ENCODE measurements around the gene KLHL36. TPM values are rescaled to one million over a fixed set of nuclear protein-coding genes. Genes with fewer than 3 reads are reported as not detected.

The KLHL36 gene
- total RNA-seq, 2 donors from 2014 or later, result 49.7 to 62.7 TPM

DNA sequence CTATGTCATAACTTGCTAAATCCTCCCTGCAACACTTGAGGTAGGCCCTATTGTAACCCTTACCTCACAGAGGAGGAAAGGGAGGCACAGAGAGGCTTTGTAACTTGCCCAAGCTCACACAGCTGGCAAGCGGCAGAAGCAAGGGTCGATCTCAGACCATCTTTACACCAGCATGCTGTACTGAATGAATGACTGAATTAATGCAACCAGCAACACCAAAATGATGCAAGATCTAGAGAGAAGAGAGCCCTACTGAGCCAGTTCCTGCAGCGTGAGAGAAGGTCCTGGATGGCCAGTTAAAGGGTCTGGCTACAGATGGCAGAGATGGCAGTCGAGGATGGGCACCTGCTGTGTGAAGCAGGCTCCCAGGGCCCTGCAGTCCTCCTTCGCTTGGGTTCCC, 8.2 kb upstream of the KLHL36 start:
- intact Hi-C loops (cut with DNase I), result no loop called here
- H3K4me1 ChIP-seq, result no peaks in the 10 kb centered on the region

DNA sequence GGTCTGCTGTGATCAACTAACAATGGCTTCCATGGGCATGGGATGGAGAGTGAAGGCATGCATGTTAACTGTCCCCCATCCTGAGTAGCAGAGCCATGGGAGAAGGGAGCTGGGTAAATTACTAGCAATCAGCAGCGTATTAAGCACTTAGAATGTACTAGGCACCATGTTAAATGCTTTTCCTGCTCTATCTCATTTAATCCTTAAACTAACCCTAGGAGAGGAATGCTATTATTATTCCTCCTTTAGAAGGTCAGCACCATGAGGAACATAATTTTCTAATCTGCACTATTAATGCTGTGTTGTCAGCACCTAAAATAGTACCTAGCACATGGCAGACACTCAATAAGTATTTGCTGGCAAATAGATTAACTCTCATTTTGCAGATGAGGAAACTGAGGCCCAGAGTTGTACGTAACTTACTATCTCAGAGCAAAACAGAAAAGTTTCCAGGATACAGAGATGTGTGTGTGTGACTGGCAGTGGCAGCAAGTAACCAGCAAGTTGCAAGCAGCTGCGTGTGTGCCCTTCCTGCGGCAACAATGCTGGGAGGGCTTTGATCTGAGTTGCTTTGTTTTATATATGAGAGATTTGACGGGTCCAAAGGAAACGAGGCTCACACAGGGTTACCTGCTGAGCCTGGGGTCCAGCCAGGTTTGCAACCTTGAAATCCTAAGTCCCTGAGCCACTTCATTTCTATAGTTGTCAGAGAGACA, 6.5 kb upstream of the KLHL36 start:
- H3K27me3 ChIP-seq, result no peaks in the 10 kb centered on the region

More for the DNA sequence above, 8.2 kb upstream of the KLHL36 start:
- Histone ChIP-seq H3K9ac (ENCODE audit: low read depth in 2 of 2, low read length in 2 of 2) (no peak overlapping the region), H3K9me3 (no peaks in the 10 kb centered on the region), H3K27ac (no peak overlapping the region), H3K4me3 (no peak overlapping the region), H3K36me3 (no peaks in the 10 kb centered on the region), H3K27me3 (no peaks in the 10 kb centered on the region)
- no peak for DNase-seq
- TF ChIP-seq, protein P1, sequence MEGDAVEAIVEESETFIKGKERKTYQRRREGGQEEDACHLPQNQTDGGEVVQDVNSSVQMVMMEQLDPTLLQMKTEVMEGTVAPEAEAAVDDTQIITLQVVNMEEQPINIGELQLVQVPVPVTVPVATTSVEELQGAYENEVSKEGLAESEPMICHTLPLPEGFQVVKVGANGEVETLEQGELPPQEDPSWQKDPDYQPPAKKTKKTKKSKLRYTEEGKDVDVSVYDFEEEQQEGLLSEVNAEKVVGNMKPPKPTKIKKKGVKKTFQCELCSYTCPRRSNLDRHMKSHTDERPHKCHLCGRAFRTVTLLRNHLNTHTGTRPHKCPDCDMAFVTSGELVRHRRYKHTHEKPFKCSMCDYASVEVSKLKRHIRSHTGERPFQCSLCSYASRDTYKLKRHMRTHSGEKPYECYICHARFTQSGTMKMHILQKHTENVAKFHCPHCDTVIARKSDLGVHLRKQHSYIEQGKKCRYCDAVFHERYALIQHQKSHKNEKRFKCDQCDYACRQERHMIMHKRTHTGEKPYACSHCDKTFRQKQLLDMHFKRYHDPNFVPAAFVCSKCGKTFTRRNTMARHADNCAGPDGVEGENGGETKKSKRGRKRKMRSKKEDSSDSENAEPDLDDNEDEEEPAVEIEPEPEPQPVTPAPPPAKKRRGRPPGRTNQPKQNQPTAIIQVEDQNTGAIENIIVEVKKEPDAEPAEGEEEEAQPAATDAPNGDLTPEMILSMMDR (IDR thresholded peaks at IDR 0.05), result no peak

DNA sequence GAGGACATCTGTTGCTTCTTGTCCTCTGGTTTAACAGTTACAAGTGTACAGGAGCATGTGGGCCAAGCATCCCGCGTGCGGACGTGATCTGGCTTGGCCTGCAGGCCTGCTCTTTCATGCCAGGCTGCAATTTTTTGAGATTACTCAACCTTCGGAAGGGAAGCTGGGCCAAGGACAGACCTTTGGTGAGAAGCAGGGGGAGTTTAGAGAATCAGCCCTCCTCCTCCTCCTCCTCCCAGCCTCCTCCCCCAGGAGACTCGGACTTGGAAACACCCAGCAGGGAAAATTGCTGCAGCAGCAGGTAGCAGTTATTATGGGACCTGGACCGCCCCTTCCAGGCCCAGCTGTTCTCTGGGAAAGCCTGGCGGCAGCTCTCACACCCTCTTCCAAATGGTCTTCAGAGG, 5.1 kb upstream of the KLHL36 start:
- TF ChIP-seq, protein P1 (IDR thresholded peaks at IDR 0.05), result no peak
- peak; percentile 50 for DNase-seq

More for the DNA sequence above, 6.5 kb upstream of the KLHL36 start:
- TF ChIP-seq, protein P1 (IDR thresholded peaks at IDR 0.05), result no peak
- Histone ChIP-seq H3K9ac (ENCODE audit: low read depth in 2 of 2, low read length in 2 of 2) (peak overlapping the region; percentile 3 to 39), H3K4me1 (no peaks in the 10 kb centered on the region), H3K4me3 (no peak overlapping the region), H3K9me3 (no peaks in the 10 kb centered on the region), H3K27ac (no peak overlapping the region), H3K36me3 (no peaks in the 10 kb centered on the region)
- intact Hi-C loops (cut with DNase I), result no loop called here
- DNase-seq, result no peak

DNA sequence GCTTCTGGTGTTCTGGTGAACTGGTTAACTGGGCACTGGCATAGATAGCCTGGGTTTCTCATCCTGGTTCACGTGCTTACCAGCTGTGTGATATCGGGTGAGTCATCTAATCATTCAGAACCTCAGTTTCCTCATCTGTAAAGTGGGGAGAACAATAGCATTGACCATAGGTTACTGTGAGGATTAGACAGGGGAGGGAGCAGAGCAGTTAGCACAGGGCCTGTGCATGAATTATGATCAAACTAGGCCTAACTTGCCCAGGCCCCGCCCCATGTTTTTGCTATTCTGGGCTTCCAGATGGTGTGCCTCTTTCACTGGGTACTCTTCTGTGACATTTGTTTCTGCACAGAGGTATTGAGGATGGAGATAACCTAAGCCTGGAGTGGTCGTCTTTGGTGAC, 4.6 kb upstream of the KLHL36 start:
- Histone ChIP-seq H3K36me3 (no peaks in the 10 kb centered on the region), H3K4me1 (no peaks in the 10 kb centered on the region), H3K27ac (peak overlapping the region; percentile 8), H3K9ac (ENCODE audit: low read depth in 2 of 2, low read length in 2 of 2) (no peak overlapping the region), H3K9me3 (no peaks in the 10 kb centered on the region), H3K4me3 (no peak overlapping the region), H3K27me3 (no peaks in the 10 kb centered on the region)
- TF ChIP-seq, protein P1 (IDR thresholded peaks at IDR 0.05), result no peak
- DNase-seq, result no peak
- intact Hi-C loops (cut with DNase I), result no loop called here

More for the DNA sequence above, 5.1 kb upstream of the KLHL36 start:
- Histone ChIP-seq H3K9me3 (no peaks in the 10 kb centered on the region), H3K9ac (ENCODE audit: low read depth in 2 of 2, low read length in 2 of 2) (no peak overlapping the region), H3K27ac (peak overlapping the region; percentile 8), H3K4me3 (no peak overlapping the region), H3K4me1 (no peaks in the 10 kb centered on the region), H3K27me3 (no peaks in the 10 kb centered on the region), H3K36me3 (no peaks in the 10 kb centered on the region)
- intact Hi-C loops (cut with DNase I), result no loop called here

DNA sequence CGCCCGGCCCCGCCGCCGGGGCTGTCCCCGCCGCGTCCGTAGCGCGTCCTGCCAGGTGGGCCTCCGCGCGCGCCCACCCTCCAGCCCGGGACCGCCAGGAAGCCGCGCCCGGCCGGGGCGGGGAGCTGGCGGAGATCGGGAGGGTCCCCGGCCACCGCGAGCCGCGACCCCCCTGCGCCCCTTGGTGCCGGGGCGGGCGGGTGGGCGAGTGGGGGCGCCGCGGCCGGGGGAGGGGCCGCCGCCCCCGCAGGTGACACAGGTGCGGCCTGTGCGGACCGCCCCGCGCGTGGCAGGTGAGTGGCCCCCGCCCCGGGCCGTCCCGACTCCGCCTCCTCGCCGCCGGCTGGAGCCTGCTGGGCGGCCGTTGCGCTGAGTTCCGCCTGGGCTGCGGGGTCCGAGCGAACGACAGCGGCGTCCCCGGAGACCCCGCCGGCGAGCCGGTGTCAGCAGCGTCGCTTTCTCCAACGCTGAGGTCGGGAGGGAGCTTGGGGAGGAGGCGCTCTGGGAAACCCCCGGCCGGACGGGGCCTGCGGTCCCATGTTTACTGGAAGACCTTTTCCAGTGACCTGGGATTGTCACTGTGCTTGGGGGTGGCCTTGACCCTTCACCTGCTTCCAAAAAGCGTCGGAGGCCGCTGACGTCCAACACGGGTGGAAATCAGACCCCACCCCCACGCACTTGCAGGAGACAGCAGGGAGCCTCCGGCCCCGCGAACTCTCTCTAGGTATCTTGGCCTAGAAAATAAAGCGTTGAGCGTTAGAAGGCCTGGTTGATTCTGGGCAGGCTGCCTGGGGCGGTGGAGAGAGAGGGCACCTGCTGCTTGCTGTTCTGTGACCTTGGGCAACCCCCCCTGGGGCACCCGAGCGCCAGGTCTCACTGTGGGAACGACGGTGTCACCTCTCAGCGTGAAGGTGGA, 542 bp downstream of the KLHL36 start:
- intact Hi-C loops (cut with DNase I), result no loop called here

More for the DNA sequence above, 542 bp downstream of the KLHL36 start:
- no peaks in the 10 kb centered on the region for H3K4me1 ChIP-seq
- H3K27ac ChIP-seq, result peak overlapping the region; percentile 34
- H3K4me3 ChIP-seq, result peak overlapping the region; percentile 84
- H3K9ac ChIP-seq (ENCODE audit: low read depth in 2 of 2, low read length in 2 of 2), result peak overlapping the region; percentile 72 to 86
- no peaks in the 10 kb centered on the region for H3K27me3 ChIP-seq
- no peaks in the 10 kb centered on the region for H3K9me3 ChIP-seq
- DNase-seq, result peak; percentile 72
- TF ChIP-seq, protein P1 (IDR thresholded peaks at IDR 0.05), result no peak
- no peaks in the 10 kb centered on the region for H3K36me3 ChIP-seq

All from colonic mucosa (tissue), 4 donors.